Suprapubic skin (tissue), 4 donors: ENCODE results near the gene NALF2.

Experiments used
- CTCF ChIP-seq, 2 donors: fragments of 200-600 bp in 1 of 2; fragments of 450-650 bp in 1 of 2; sonication (generic) in 1 of 2; IDR thresholded peaks; one replicate each; pipeline ENCODE4 v1.5.1; 2016 to 2019; ENCODE audit warnings: antibody characterized with exemption in 2 of 2, mild to moderate bottlenecking in 1 of 2, moderate library complexity in 1 of 2
- EP300 ChIP-seq: sonication (generic); formaldehyde crosslinking; IDR thresholded peaks from one replicate; pipeline ENCODE4 v1.6.1; 2017; ENCODE audit warnings: antibody characterized with exemption
- POLR2AphosphoS5 ChIP-seq, 3 donors: sonication (generic); formaldehyde crosslinking; IDR thresholded peaks; one replicate each; pipeline ENCODE4 v1.6.1; 2017; ENCODE audit warnings: antibody characterized with exemption in 3 of 3

DNA sequence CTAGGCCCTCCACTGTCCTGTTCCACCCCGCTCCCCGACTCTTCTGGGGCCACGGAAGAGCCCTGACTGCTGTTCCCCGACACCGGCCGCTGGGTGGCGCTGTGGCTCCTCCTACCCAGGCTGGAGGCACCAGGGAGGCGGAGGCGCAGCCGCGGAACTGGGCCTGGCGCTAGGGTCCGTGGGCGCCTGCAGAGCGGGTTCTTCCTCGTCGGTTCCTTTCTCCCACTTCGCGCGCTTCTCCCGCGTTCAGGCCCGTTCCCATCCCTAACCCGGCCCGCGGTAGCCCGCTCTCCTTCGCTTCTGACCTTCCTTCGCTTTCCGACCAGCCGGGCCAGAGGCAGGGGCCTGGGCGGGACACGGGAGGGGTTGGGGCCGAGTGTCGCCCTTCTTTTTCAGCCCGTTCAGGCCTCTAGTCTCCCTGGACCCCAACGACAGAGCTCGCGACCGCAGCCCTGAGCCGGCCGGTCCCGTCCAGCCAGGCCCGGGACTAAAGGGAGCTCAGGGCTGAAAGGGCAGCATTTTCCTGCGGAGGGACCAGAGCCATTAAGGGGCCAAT is 34.3 kb downstream of the NALF2 start:
- TF ChIP-seq EP300 (no peak), CTCF (IDR thresholded peaks at IDR 0.05) (peak; percentile 49 to 76), POLR2AphosphoS5 (IDR thresholded peaks at IDR 0.05) (no peak)
